Smooth muscle cell of the coronary artery (primary cell): ENCODE results near the gene MTG1. TPM values are rescaled to one million over a fixed set of nuclear protein-coding genes. Genes with fewer than 3 reads are reported as not detected.

Source experiments
- total RNA-seq: library from RNA; depleted of rRNA; stranded (reverse); fragments of >200 nt; gene quantifications from 2 replicates; pipeline ENCODE4 v1.2.3, GENCODE V29; 2014; ENCODE audit warnings: low replicate concordance

MTG1 gene
- 19.2 and 34.1 TPM in 2 replicates for total RNA-seq

GRCh38 chr10:133394064-133394663 lies at the start of gene MTG1:
Gene MTG1, plus strand, starts transcription at chr10:133394157. Its CDS starts 64 bp downstream, at chr10:133394221.

GRCh38 chr10:133357285-133358161 lies 36.4 kb upstream of the MTG1 start, which contains the start of gene FUOM:
Gene FUOM, minus strand, starts transcription at chr10:133358019. Its CDS starts 12 bp downstream, at chr10:133358007.

GRCh38 chr10:133373174-133374090 lies 20.5 kb upstream of the MTG1 start, which contains the start of gene ECHS1:
Gene ECHS1, minus strand, starts transcription at chr10:133373354. Its CDS starts 21 bp downstream, at chr10:133373333.

GRCh38 chr10:133379152-133379800 lies 14.7 kb upstream of the MTG1 start, which contains the start of gene PAOX:
Gene PAOX, plus strand, starts transcription at chr10:133379262. Its CDS starts 55 bp downstream, at chr10:133379317.

GRCh38 chr10:133424601-133425000 lies 30.6 kb downstream of the MTG1 start, which contains the start of gene SPRN:
Gene SPRN, minus strand, starts transcription at chr10:133424625. Its CDS starts 944 bp downstream, at chr10:133423681.

GRCh38 chr10:133453516-133454203 lies 59.7 kb downstream of the MTG1 start, which contains the start of gene SCART1:
Gene SCART1, plus strand, starts transcription at chr10:133453945. Its CDS starts 53 bp downstream, at chr10:133453998.

Other genes with a start within 250 kb of the MTG1 start
- 0.23 and 1.6 TPM in 2 replicates for gene KNDC1, start 233.9 kb upstream of the MTG1 start, total RNA-seq
- gene UTF1, start 163.9 kb upstream of the MTG1 start, total RNA-seq = not detected in 2 replicates
- not detected in 2 replicates for gene VENTX, start 156.3 kb upstream of the MTG1 start, total RNA-seq
- gene ADAM8, start 117.3 kb upstream of the MTG1 start, total RNA-seq = 0.60 and 2.0 TPM in 2 replicates
- gene TUBGCP2, start 85.3 kb upstream of the MTG1 start, total RNA-seq = 58.4 and 92.9 TPM in 2 replicates
- gene ZNF511, start 85.2 kb upstream of the MTG1 start, total RNA-seq = 19.8 and 21.9 TPM in 2 replicates
- gene CALY, start 57.3 kb upstream of the MTG1 start, total RNA-seq = not detected in 2 replicates
- not detected in 2 replicates for gene PRAP1, start 46.8 kb upstream of the MTG1 start, total RNA-seq
- 3.2 and 24.3 TPM in 2 replicates for gene FUOM, start 36.1 kb upstream of the MTG1 start, total RNA-seq
- 30.3 and 69.2 TPM in 2 replicates for gene ECHS1, start 20.8 kb upstream of the MTG1 start, total RNA-seq
- gene PAOX, start 14.9 kb upstream of the MTG1 start, total RNA-seq = 5.2 and 5.3 TPM in 2 replicates
- 0.08 and 0.12 TPM in 2 replicates for gene SPRN, start 30.5 kb downstream of the MTG1 start, total RNA-seq
- gene SCART1, start 59.8 kb downstream of the MTG1 start, total RNA-seq = 1.3 and 2.7 TPM in 2 replicates
- 0.53 and 0.59 TPM in 2 replicates for gene CYP2E1, start 133.2 kb downstream of the MTG1 start, total RNA-seq
- 0.90 TPM in 1 of 2 replicates, not detected in the other for gene SYCE1, start 171.4 kb downstream of the MTG1 start, total RNA-seq
- not detected in 2 replicates for gene FRG2B, start 232.6 kb downstream of the MTG1 start, total RNA-seq